ENCODE measurements around the gene GNAZ.

GRCh38 chr22:23100124-23100801, 29.9 kb downstream of the GNAZ start:
- TF ChIP-seq CTCF (IDR thresholded peaks at IDR 0.05), result no peak
- TF ChIP-seq POLR2A (IDR thresholded peaks at IDR 0.05), result no peak

Data from thyroid gland (tissue), 4 donors.